Endothelial cell of umbilical vein (primary cell): Measurements from ENCODE around the gene PRSS35.

Experiments used
- CTCF ChIP-seq, 2 donors: IDR thresholded peaks; 1 replicate in 1 of 2; 2 replicates in 1 of 2; pipeline ENCODE4 v1.5.1; 2011; ENCODE audit warnings: low read length in 2 of 2, mild to moderate bottlenecking in 2 of 2, moderate library complexity in 2 of 2, control low read depth in 1 of 2, inconsistent platforms in 1 of 2, low read depth in 1 of 2; ENCODE audit not compliant: insufficient read depth in 1 of 2; ENCODE audit errors: extremely low read depth in 1 of 2
- EZH2 ChIP-seq: IDR thresholded peaks from 2 replicates; pipeline ENCODE4 v1.6.1; 2012; ENCODE audit warnings: borderline replicate concordance, low read depth, mild to moderate bottlenecking, moderate library complexity, low read length, inconsistent platforms; ENCODE audit not compliant: severe bottlenecking

- no peak for TF ChIP-seq CTCF (IDR thresholded peaks at IDR 0.05; ENCODE audit: extremely low read depth in 1 of 2, insufficient read depth in 1 of 2, low read depth in 1 of 2, low read length in 2 of 2)
- no peak for TF ChIP-seq EZH2
Observed at GRCh38 chr6:83474309-83474708, 38.0 kb upstream of the PRSS35 start.
